Stimulated activated CD4-positive, alpha-beta T cell treated with anti-CD3 and anti-CD28 coated beads, Interleukin-4, amount 100 ng/mL, for 24 hours (primary cell): Measurements from ENCODE around the gene FAM170B.

Experiments
- DNase-seq: peaks from one replicate; pipeline ENCODE4 v3.0.0-alpha.2; 2020

FAM170B gene

DNA sequence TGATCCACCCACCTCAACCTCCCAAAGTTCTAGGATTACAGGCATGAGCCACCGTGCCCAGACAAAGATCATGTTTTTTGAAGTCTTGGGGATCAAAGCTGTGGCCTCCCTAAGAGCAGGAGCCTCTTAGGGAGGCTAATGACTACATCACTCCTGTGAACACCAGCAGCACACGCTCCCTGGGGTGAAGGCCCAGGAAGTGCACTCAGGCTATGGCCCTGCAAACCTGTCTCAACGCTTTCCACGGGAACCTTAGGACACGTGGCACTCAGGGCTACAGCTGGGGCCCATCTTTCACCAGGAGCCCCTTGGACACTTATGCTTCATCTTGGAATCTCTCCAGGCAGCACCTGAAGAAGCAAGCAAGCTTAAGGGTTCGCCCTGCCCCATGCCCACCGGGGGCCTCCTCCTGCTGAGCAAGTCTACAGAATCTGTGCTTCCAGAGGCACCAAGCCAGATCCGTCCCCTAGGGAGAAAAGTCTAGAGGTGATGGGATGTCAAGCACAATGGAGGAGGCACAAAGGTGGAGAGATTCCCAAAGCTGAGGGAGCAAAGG is 36.9 kb downstream of the FAM170B start:
- no peak for DNase-seq

DNA sequence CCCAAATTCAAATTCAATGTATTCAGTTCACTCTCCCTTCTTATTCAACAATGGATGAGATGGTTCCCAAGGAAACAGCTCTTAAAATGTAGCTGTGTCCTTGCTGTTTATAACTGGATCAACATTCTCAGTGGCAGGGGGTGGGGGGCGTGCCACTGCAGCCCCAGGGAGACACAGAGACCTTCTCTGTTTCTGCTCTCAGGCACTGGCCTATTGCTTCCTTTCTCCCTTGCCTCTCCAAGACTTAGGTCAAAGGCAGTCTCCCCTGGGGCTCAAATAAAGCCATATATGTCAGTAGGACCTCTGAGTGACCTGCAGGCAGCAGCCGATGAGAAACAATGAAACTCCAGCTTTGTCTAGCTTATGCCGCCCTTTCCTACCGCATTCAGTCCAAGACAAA is 39.2 kb downstream of the FAM170B start:
- no peak for DNase-seq

DNA sequence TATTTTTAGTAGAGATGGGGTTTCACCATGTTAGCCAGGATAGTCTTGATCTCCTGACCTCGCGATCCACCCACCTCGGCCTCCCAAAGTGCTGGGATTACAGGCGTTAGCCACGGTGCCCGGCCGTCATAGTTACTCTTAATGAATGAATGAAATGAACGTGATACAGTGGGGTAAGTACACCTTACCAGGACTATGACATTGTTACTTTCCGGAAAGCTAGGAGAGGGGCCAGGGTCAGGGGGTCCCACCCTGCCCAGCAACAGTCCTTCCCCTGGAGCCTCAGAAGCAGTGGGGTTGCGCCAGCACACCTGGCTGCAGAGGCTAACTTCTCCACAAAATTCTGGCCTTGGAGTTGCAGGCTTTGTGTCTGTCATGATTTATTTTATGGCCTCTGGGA is 39.9 kb downstream of the FAM170B start:
- DNase-seq = no peak

DNA sequence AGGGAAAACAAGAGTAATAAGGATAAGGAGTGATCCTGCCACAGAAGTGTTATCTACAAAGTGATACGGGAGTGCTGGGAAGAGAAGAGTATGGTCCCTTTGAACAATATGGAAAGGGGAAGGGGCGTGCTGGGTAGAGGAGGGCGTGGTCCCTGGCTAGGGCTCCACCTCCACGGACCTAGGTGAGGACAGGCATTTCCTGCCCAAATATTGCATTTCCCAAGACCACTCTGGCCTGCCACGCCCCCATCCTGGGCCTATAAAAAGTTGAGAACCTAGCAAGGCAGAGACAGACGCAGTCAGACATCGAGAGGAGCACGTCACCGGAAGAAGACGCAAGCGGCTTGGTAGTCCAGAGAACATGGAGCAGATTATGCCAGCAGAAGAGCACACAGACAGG is 41.3 kb downstream of the FAM170B start:
- no peak for DNase-seq

DNA sequence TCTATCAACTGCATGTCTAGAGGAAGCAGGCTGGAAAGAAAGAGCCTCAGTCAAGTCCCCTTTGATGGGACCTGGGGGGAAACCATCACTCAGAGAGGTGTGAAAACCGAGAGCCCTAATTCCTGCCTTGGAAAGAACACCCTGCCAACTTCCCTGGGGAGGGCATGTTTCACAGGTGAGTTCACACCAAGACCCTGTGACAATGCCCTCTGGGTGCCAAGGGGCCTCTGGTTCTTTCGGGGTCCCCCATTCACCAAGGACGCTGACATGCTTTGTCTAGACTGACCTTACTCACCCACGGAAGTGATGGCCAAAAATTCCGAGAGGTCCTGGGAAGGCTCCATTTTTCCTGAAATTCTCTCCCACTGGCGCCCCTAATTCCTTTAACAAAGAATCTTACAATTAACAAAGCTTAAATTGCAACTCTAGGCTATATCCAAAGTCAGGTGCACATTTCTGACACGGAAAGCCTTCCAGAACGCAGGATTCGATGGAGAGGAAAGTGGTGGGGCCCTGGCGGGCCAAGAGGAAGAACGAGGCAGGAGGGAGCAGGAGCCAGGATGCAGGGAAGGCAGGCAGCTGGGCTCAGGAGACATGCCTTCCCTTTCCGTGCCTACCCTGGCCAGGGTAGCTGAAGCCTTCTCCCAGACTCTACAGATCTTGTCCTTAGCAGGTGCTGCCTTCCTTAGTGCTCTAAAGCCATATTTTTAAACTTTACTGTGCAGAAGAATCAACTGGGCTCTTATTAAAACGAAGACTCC is 42.2 kb downstream of the FAM170B start:
- no peak for DNase-seq

DNA sequence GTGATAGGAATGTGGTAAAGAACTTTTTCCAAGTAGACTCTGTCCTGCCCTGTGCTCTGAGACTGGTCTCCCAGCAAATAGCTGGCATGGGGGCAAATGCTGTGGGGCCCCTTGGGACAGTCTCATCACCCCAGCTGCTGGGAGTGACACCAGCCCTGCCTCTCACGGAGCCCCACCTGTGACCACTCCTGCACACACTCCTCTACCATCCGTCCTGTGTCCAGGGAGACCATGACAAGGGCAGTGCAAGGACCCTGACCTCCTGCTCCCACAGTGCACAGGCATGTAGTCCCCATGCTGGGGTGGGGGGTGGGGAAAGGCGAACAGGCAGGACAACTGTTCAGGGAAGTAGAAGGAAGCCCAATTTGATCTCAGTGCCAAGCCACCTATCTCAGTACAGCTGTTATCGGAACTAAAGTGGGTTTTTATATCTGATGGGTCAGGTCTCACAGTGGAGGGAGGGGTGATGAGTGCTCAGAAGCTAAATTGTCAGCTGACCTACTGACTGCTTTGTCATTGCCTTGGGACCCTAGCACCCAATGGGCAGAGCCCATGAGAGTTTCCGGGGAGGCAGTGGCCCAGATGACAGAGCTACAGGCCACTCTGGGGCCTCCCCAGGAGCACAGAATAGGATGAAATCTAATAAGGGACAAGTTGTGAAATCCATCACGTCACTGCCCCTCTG is 43.0 kb downstream of the FAM170B start:
- no peak for DNase-seq

DNA sequence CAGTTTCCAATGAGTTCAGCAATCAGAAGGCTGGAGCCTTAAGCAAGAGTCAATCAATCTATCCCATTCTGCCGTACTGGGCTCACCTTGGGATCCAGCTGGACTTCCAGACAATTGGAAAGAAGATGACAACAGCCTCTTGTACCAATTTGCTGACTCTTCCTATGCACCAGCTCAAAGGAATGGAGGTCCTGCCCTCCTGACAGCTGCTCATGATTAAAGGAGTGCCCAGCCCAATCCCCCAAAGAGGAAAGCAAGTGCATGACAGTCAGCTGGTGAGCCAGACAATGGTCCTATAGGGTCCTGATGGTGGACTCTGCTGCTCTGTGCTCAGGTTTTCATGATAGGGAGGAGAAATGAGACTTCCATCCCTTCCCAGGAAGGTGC is 43.6 kb downstream of the FAM170B start:
- DNase-seq = no peak

DNA sequence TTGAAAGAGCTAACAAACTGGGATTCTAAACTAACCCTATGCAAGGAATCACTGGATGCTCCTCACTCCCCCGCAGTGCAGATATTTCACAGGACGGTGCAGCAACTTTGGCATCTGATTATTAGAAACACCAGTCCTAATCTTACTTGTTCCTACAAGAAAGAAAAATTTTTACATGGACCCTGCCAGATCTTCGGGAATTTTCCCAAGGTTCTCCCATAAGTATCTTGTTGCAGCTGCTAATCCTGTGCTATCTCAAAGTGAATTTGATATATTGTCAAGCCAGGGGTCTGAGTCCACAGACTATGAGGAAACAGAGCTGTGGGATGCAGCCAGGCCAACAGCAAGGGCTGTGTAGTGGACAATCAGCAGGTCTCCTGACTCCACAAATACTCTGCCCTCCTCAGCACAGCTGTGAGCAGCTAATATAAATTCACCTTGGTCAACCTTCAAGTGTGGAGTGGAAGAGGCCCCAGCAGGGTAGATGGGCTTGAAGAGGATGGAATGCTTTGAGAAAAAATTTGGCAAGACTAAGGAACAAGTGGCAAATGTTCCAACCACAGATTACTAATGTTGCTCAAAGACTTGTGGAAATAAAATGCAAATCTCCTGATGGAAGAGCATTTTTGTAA is 44.1 kb downstream of the FAM170B start:
- DNase-seq = no peak

DNA sequence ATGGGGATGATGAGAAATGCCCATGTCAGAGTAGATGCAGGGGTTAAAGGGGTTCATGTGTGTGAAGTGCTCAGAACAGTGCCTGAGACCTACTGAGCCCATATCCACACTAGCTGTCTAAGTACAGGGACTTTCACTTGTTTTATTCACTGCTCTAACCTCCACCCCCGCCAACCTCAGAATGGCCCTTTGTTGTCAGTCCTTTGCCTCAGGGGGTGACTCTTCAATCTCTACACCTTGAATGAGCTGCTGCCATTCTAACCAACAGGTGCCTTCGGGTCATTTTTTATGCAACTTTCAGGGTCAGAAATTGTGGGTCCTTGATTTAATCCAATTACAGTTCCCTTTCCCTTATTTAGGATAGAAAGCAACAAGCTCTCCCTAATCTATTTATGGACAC is 44.7 kb downstream of the FAM170B start:
- DNase-seq = no peak

DNA sequence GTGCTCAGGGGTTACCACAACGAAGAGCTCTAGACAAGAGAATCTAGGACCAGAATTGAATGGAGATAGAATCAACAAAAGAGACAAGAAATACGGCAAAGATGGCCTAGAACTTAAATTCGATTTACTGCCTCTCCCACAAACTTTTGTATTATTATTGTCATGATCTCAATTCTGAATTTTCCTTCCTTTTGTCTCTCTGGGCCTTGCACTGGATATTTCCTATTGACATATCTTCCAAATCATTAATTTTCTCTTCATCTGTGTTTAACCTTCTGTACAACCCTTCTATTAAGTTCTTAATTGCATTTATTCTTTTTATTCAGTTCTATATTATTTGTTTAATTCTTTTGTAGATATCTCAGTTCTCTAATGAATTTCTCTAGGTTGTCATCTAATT is 46.9 kb downstream of the FAM170B start:
- DNase-seq = no peak

DNA sequence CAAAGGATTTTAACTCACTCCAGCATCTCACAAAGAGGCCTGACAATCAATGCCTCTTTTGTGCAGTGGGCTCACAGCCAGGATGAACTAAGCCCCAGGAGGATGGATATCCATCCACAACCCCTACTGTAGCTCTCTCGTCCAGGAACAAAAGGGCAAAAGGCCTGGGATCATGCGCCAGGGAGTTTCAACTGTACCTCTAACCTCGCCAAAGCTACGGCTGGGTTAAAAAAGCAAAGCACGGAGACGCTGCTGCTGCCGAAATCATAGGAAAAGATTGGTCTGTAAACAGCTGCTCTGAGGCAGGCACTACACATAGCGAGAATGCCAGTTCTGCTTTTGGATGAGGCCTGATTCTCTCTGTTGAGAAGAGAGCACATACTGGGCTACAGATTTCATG is 50.6 kb downstream of the FAM170B start:
- DNase-seq = no peak

DNA sequence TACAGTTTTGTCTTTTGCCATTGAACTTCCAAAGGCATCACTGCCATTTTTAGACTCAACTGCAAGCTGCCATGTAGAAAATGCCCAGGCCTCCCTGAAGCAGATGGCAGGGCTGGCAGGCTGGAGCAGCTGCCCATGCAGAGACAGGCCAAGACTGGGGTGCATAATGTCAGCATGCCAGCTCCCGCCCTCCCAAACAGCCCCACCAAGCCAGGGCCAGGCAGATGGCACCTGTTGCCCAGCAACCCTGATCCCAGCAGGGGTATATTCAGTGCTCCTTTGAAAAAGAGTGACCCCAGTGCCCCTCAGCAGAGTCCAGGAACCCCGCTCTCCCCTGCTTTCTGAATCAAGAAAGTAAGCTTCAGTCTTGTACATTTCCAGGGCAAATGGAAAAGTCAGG is 51.1 kb downstream of the FAM170B start:
- DNase-seq = no peak

DNA sequence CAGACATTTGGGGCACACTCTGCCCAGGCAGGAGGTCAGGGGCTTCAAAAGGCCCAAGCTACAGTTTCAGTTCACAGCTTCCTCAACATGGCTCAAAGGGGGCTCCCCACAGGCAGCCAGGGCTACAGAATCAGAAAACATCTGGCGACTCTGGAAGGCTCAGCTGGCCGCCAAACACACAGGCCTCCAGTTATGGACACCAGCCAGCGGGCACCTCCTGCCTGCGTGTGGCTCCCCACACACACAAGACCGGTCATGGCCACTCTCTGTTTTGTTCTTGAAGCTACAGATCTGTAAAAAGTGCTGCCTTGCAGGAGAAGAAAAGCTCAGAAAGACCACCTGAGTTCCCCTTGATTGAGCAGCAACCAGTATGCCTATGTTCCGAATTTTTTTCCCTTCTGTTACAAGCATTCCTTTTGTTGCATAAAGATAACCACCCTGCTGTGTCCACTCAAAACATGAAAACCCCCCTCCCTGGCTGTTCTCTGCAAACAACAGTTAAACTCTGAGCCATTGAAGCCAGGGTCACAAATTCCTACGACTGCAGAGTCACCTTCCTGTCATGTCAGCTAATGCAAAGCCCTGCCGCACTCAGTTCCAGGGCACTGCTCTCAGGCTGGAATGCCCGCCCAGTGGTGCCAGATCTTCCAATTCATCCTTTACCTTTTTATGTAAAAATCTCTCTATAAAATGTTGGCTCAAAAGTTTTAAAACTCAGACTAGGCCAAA is 52.1 kb downstream of the FAM170B start:
- DNase-seq = no peak
